Activated CD4-positive, alpha-beta T cell treated with anti-CD3 and anti-CD28 coated beads, Interleukin-2, amount 10 ng/mL, durations not matched to agents 7 days and 5 days (primary cell): ENCODE results near the gene CD300LB. TPM values are rescaled to one million over a fixed set of nuclear protein-coding genes. Genes with fewer than 3 reads are reported as not detected.
"Not testable (repeated sequence)": the region's sequence is repeated elsewhere in the genome, so short reads cannot be mapped to it uniquely, and the experiment has no call there.

Experiments used
- CTCF ChIA-PET: fragments of 350-600 bp; sonication (Branson Sonifier 250); formaldehyde crosslinking; loops from one replicate; lab custom pipeline; 2021; ENCODE audit warnings: antibody characterized with exemption; lab: Charles Lee
- POLR2A ChIA-PET: fragments of 350-600 bp; sonication (Branson Sonifier 250); formaldehyde crosslinking; loops from one replicate; lab custom pipeline; 2021; ENCODE audit warnings: antibody characterized with exemption; lab: Charles Lee
- DNase-seq: peaks from one replicate; pipeline ENCODE4 v3.0.0-alpha.2; 2020
- H3K27ac Mint-ChIP-seq: one replicate; pipeline ENCODE4 v1.8.0; 2021; ENCODE audit warnings: mild to moderate bottlenecking, moderate library complexity, mixed read lengths
- H3K27me3 Mint-ChIP-seq: one replicate; pipeline ENCODE4 v1.8.0; 2021; ENCODE audit warnings: mixed read lengths
- H3K36me3 Mint-ChIP-seq: one replicate; pipeline ENCODE4 v1.8.0; 2021; ENCODE audit warnings: low read depth, mixed read lengths
- H3K4me1 Mint-ChIP-seq: one replicate; pipeline ENCODE4 v1.8.0; 2021; ENCODE audit warnings: mixed read lengths
- H3K4me3 Mint-ChIP-seq: one replicate; pipeline ENCODE4 v1.8.0; 2021; ENCODE audit warnings: mild to moderate bottlenecking, moderate library complexity, mixed read lengths
- H3K9me3 Mint-ChIP-seq: one replicate; pipeline ENCODE4 v1.8.0; 2021; ENCODE audit warnings: mixed read lengths
- total RNA-seq, 2 experiments: library from RNA; stranded (reverse); gene quantifications; one replicate each; pipeline ENCODE4 v1.2.3, GENCODE V29; 2021

CD300LB gene
- total RNA-seq, 2 experiments from 2014 or later, result not detected

DNA sequence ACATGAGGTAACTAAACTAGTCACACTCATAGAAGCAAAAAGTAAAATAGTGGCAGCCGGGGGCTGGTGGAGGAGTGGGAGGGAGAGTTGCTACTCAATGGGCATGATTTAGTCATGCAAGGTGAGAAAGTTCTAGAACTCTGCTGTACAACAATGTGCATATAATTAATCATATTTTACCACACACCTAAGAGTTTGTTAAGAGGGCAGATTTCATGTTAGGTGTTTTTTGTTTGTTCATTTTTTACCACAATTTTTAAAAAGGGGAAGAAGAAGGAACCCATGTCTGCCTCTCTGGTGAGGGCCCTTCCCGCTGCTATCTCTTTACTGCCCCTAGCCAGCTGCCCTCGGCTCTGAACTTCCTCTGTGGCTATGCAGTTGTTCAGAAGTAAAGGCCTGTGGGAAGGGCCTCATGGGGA, 11.2 kb downstream of the CD300LB start:
- no peaks in the 10 kb centered on the region for H3K36me3 Mint-ChIP-seq
- H3K4me3 Mint-ChIP-seq, result no peak overlapping the region
- ChIA-PET POLR2A (no interaction called here), CTCF (interaction anchor here (0.6 kb wide), 1 partner anchor 192 kb away, joined by 7 read pairs; no protein-coding TSS in a partner anchor)
- peaks cover 17% of the 10 kb centered on the region for H3K27me3 Mint-ChIP-seq
- DNase-seq, result no peak
- no peak overlapping the region for H3K27ac Mint-ChIP-seq
- peaks cover 8% of the 10 kb centered on the region for H3K9me3 Mint-ChIP-seq
- peaks cover 9% of the 10 kb centered on the region for H3K4me1 Mint-ChIP-seq

DNA sequence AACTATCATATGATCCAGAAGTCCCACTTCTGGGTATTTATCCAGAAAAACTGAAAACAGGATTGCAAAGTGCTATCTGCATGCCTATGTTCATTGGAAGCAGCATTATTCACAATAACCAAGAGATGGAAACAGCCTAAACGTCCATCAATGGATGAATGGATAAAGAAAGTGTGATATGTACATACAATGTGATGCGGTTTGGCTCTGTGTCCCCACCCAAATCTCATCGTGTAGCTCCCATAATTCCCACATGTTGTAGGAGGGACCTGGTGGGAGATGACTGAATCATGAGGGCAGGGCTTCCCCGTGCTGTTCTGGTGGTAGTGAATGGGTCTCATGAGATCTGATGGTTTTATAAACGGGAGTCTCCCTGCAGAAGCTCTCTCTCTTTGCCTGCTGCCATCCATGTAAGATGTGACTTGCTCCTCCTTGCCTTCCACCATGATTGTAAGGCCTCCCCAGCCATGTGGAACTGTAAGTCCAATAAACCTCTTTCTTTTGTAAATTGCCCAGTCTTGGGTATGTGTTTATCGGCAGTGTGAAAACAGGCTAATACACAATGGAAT, 12.8 kb downstream of the CD300LB start:
- CTCF ChIA-PET, H3K27ac Mint-ChIP-seq, DNase-seq, H3K4me3 Mint-ChIP-seq, POLR2A ChIA-PET: not testable (repeated sequence)
- Mint-ChIP-seq H3K9me3 (peaks cover 21% of the 10 kb centered on the region), H3K27me3 (peaks cover 26% of the 10 kb centered on the region), H3K36me3 (peaks cover 11% of the 10 kb centered on the region), H3K4me1 (peaks cover 18% of the 10 kb centered on the region)

DNA sequence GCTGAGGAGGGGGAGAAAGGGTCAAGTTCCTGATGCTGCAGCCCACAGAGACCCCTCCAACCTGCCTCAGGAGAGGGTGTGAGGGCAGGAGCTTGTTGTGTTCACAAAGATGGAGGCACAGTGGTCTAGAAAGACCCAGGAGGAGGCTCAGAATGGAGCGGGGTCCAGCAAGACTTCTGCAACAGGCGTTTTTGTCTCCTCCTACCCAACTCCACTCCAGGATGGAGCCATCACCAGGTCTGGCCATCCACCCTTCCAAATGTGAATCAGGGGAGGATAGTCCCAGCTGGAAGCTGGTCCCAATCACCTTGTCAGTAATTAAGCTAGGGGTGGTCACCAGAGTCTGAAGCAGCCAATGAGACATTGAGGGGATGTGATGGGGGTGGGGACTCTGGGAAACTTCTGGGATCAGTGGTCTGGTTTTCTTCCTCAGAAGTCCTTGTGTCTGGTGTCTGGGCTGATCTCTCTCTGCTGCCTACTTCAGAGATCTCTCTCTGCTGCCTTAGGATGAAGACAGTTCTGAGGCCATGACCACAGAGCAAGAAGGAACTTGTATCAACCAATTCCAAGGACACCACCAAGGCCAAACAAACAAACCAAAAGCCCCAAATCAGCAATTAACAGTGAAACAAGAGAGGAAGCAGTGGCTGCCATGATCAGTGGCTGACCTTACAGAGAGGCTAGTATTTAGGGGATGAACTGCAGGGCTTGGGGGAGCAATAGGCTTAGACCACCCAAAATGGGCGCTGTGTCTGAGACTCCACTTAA, 14.5 kb downstream of the CD300LB start:
- ChIA-PET POLR2A (no interaction called here), CTCF (no interaction called here)
- DNase-seq, result no peak
- H3K9me3 Mint-ChIP-seq, result peaks cover 21% of the 10 kb centered on the region
- H3K36me3 Mint-ChIP-seq, result peaks cover 11% of the 10 kb centered on the region
- peaks cover 17% of the 10 kb centered on the region for H3K4me1 Mint-ChIP-seq
- no peak overlapping the region for H3K4me3 Mint-ChIP-seq
- H3K27me3 Mint-ChIP-seq, result peaks cover 26% of the 10 kb centered on the region
- no peak overlapping the region for H3K27ac Mint-ChIP-seq

DNA sequence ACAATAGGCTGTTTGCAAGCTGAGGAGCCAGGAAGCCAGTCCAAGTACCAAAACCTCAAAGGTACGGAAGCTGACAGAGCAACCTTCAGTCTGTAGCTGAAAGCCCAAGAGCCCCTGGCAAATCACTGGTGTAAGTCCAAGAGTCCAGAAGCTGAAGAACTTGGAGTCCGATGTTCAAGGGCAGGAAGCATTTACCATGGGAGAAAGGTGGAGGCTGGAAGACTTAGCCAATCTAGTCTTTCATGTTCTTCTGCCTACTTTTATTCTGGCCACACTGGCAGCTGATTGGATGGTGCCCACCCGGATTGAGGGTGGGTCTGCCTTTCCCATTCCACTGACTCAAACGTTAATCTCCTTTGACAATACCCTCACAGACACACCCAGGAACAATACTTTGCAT, 15.3 kb downstream of the CD300LB start:
- Mint-ChIP-seq H3K27ac (no peak overlapping the region), H3K4me1 (peaks cover 10% of the 10 kb centered on the region), H3K27me3 (peaks cover 29% of the 10 kb centered on the region), H3K4me3 (no peak overlapping the region), H3K36me3 (peaks cover 11% of the 10 kb centered on the region), H3K9me3 (peaks cover 21% of the 10 kb centered on the region)
- ChIA-PET POLR2A (no interaction called here), CTCF (interaction anchor here (1.1 kb wide), 1 partner anchor 12 kb away, joined by 3 read pairs; no protein-coding TSS in a partner anchor)
- DNase-seq, result no peak

DNA sequence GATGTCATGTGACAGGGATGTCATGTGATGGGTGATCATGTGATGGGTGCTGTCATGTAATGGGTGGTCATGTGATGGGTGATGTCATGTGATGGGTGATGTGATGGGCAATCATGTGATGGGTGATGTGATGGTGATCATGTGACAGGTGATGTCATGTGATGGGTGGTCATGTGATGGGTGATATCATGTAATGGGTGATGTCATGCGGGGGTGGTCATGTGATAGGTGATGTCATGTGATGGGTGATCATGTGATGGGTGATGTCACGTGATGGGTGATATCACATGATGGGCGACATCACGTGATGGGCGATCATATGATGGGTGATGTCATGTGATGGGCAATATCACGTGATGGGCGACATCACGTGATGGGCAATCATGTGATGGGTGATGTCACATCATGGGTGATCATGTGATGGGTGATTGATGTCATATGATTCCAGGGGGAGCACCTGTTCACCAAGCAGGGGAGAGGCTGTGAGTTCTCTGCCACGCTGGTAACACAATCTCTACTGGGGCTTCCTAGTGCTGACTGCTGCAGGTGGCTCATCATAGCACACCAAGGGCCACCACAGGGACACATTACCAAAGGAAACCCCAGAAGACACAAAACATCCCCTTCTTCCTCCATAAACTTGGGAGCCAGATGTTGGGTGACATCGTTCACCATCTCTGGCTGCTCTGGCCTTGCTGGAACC, 16.5 kb downstream of the CD300LB start:
- peaks cover 9% of the 10 kb centered on the region for H3K4me1 Mint-ChIP-seq
- DNase-seq, result peak; percentile 56
- H3K27me3 Mint-ChIP-seq, result peaks cover 26% of the 10 kb centered on the region
- peaks cover 11% of the 10 kb centered on the region for H3K36me3 Mint-ChIP-seq
- ChIA-PET POLR2A (no interaction called here), CTCF (no interaction called here)
- H3K4me3 Mint-ChIP-seq, result peak overlapping the region; percentile 68
- H3K27ac Mint-ChIP-seq, result peak overlapping the region; percentile 94
- peaks cover 19% of the 10 kb centered on the region for H3K9me3 Mint-ChIP-seq

DNA sequence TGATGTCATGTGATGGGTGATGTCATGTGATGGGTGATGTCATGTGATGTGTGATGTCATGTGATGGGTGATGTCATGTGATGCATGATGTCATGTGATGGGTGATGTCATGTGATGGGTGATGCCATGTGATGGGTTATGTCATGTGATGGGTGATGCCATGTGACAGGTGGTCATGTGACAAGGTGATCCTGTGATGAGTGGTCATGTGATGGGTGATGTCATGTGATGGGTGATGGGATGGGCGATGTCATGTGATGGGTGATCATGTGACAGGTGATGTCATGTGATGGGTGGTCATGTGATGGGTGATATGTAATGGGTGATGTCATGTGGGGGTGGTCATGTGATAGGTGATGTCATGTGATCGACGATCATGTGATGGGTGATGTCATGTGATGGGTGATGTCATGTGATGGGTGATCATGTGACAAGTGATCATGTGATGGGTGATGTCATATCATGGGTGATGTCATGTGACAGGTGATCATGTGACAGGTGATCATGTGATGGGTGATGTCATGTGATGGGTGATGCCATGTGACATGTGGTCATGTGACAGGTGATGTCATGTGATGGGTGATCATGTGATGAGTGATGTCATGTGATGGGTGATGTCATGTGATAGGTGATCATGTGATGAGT, 17.2 kb downstream of the CD300LB start:
- peaks cover 9% of the 10 kb centered on the region for H3K4me1 Mint-ChIP-seq
- H3K9me3 Mint-ChIP-seq, result peaks cover 17% of the 10 kb centered on the region
- ChIA-PET POLR2A (no interaction called here), CTCF (interaction anchor here (1.0 kb wide), 1 partner anchor 135 kb away, joined by 3 read pairs; no protein-coding TSS in a partner anchor)
- peak overlapping the region; percentile 68 for H3K4me3 Mint-ChIP-seq
- H3K36me3 Mint-ChIP-seq, result peaks cover 11% of the 10 kb centered on the region
- peak; percentile 62 for DNase-seq
- H3K27ac Mint-ChIP-seq, result peak overlapping the region; percentile 94
- H3K27me3 Mint-ChIP-seq, result peaks cover 26% of the 10 kb centered on the region

DNA sequence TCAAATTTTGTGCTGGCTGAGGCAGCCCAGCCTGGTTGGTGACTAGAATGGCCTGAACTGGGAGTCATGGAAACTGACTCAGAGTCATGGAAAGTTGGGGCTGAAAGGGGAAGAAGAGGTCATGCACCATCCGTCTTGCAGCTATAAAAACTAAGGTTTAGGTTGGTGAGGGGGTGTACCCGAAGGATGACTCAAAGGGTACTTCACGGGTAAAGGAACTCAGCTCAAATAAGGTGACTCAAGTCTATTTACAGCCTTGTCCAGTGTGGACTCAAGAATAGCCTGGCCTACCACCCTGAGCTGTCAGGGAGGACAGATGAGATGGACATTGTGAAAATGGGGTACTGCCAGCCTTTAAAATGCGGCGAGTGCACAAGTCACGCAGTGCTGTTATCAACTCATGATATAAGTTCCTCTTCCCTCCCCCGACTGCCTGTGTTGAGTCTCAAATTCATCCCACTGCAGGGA, 18.6 kb downstream of the CD300LB start:
- Mint-ChIP-seq H3K4me1 (peaks cover 9% of the 10 kb centered on the region), H3K27ac (no peak overlapping the region), H3K9me3 (peaks cover 16% of the 10 kb centered on the region), H3K4me3 (no peak overlapping the region), H3K27me3 (peaks cover 28% of the 10 kb centered on the region), H3K36me3 (peaks cover 11% of the 10 kb centered on the region)
- CTCF ChIA-PET, result interaction anchor here (1.7 kb wide), 1 partner anchor 133 kb away, joined by 5 read pairs; no protein-coding TSS in a partner anchor
- DNase-seq, result no peak
- POLR2A ChIA-PET, result no interaction called here

DNA sequence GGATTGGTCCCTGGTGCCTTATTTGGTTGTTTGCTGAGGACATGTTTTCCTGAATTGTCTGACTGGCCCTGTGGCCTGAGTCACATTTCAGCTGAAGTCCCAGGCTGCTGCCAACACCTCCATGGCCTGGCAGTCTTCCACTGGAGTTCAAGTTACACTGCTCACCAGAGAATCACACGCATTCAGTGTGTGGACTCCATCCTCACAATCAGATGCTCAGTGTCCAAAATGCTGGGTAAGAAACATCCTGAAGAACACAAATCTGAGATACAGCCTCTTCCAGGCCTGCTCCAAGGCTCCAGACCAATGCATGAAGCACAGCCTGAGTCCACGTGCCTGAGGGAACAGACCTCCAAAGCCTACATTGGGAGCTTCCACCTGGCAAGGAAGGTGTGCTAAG, 19.2 kb downstream of the CD300LB start:
- ChIA-PET CTCF (interaction anchor here (1.7 kb wide), 1 partner anchor 133 kb away, joined by 5 read pairs; no protein-coding TSS in a partner anchor), POLR2A (no interaction called here)
- Mint-ChIP-seq H3K36me3 (peaks cover 11% of the 10 kb centered on the region), H3K27ac (no peak overlapping the region), H3K9me3 (peaks cover 16% of the 10 kb centered on the region), H3K4me1 (peaks cover 9% of the 10 kb centered on the region), H3K27me3 (peaks cover 31% of the 10 kb centered on the region), H3K4me3 (no peak overlapping the region)
- no peak for DNase-seq

DNA sequence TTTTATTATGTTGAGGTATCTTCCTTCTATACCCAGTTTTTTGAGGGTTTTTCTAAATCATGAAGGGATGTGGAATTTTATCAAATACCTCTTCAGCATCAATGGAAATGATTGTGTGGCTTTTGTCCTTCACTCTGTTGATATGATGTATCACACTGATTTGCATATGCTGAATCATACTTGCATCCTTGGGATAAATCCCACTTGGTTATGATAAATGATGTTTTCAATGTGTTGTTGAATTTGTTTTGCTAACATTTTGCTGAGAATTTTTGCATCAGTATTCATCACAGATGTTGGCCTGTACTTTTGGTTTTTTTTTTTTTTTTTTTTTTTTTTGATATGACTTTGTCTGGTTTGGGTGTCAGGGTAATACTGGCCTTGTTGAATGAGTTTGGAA, 23.1 kb downstream of the CD300LB start:
- Mint-ChIP-seq H3K27me3 (peaks cover 22% of the 10 kb centered on the region), H3K27ac (no peak overlapping the region), H3K4me3 (no peak overlapping the region), H3K36me3 (no peaks in the 10 kb centered on the region), H3K4me1 (no peaks in the 10 kb centered on the region), H3K9me3 (no peaks in the 10 kb centered on the region)
- ChIA-PET CTCF (no interaction called here), POLR2A (no interaction called here)
- DNase-seq, result no peak

DNA sequence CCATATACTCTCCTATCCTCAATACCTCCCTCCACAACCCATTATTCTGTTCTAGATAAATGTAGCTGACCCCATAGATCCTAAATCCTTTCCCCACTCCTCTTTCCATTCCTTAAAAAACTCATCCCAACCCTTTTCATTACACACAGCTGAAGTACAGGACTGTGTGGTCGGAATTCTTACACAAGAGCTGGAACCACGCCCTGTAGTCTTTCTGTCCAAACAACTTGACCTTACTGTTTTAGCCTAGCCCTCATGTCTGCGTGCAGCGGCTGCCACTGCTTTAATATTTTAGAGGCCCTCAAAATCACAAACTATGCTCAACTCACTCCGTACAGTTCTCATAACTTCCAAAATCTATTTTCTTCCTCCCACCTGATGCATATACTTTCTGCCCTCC, 27.3 kb downstream of the CD300LB start:
- POLR2A ChIA-PET, H3K4me3 Mint-ChIP-seq, H3K9me3 Mint-ChIP-seq, H3K36me3 Mint-ChIP-seq, H3K4me1 Mint-ChIP-seq, H3K27ac Mint-ChIP-seq, DNase-seq: not testable (repeated sequence)
- H3K27me3 Mint-ChIP-seq, result peaks cover 13% of the 10 kb centered on the region
- CTCF ChIA-PET, result interaction anchor here (1.2 to 2.1 kb wide), 2 partner anchors 36 to 125 kb away, joined by 3 to 5 read pairs; no protein-coding TSS in a partner anchor

DNA sequence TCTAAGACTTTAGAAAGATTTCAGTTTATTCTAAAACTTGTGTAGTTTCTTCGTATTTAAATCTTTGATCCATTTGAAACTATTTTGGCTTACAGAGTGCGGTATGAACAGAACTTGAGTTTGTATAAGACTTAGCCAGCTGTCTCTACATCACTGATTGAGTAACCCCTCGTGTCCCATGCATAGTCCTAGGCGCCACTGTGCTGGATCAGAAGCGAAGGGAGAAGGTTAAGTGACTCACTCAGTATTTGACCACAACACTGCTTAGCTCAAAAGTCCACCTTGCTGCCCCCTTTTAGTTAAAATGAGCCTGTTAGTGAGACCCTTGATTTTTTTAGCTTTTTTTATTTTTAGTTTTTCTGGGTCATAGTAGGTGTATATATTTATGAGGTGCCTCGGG, 28.4 kb downstream of the CD300LB start:
- H3K4me3 Mint-ChIP-seq, result no peak overlapping the region
- no peak for DNase-seq
- no peaks in the 10 kb centered on the region for H3K4me1 Mint-ChIP-seq
- CTCF ChIA-PET, result interaction anchor here (0.5 to 2.1 kb wide), 2 partner anchors 124 to 557 kb away, joined by 3 to 5 read pairs; no protein-coding TSS in a partner anchor
- no peak overlapping the region for H3K27ac Mint-ChIP-seq
- no peaks in the 10 kb centered on the region for H3K9me3 Mint-ChIP-seq
- H3K36me3 Mint-ChIP-seq, result no peaks in the 10 kb centered on the region
- peaks cover 7% of the 10 kb centered on the region for H3K27me3 Mint-ChIP-seq
- POLR2A ChIA-PET, result no interaction called here

DNA sequence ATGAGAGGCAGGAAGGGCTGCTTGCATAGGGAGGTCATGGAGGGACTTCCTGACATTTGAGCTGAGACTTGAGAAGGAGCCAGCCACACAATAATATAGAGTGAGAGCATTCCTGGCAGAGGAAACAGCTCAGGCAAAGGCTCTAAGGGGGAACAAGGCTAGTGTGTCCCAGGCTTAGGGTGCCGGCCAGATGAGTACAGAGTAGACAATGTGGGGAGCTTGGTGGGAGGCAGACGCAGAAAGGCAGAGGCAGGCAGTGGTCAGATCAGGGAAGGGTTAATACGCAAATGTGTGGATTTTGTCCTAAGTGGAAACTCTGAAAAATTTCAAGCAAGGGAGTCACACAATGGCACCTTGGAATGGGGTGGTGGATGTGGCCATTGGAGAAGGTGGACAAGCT, 31.3 kb downstream of the CD300LB start:
- POLR2A ChIA-PET, result no interaction called here
- no peak for DNase-seq
- CTCF ChIA-PET, result interaction anchor here (1.1 to 1.6 kb wide), 2 partner anchors 8 to 130 kb away, joined by 4 read pairs; no protein-coding TSS in a partner anchor
- Mint-ChIP-seq H3K4me1 (peaks cover 3% of the 10 kb centered on the region), H3K27me3 (peaks cover 3% of the 10 kb centered on the region), H3K4me3 (no peak overlapping the region), H3K27ac (no peak overlapping the region), H3K9me3 (no peaks in the 10 kb centered on the region), H3K36me3 (no peaks in the 10 kb centered on the region)
